ENCODE results near the gene DLEC1.

DLEC1 gene

DNA sequence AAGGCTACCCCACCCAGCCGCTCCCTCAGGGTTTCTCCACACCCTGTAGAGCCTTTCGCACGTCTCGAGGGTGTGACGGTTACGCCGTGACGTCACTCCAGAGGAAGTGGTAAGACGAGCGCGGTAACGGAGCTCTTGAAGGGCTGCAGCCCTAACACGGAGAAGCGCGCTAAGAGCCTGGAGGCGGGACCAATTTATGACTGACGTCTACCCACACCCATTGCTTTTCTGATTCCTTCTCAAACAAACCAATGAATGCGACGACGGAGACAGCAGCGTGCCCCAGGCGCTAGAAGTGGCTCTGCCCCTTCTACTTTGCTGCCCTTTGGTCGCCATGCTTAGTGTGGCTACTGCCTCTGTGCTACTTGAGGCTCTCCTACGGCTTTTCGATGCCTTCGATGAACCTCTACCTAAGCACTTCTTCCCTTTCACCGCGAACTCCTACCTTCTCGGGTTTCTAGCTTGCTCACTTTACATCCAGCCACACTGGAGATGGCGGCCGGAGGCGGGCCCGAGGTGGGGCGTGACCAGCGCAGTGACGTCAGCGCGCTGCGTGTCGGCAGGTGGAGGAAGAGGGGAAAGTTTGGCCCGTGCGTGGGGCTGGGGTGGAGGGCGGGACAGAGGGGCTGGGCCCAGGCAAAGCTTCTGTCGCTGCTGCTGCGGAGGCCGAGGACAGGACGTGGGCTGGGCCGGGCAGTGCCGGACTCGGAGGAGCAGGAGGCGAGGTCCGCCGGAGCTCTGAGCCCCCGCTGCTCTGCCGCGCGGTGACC lies 126.1 kb downstream of the DLEC1 start, which contains the start of gene OXSR1:
TSS of gene OXSR1 (plus strand) at position 586 of the 770 bp plus-strand sequence. CDS start 340 bp downstream, outside the sequence.
- no peaks in the 10 kb centered on the region for H3K27me3 ChIP-seq (ENCODE audit: control insufficient read depth in 3 of 3, insufficient read depth in 3 of 3, low read depth in 1 of 3, low read length in 3 of 3)
- no peak within 1 kb of the TSS for H2BK12ac ChIP-seq (ENCODE audit: low read length)
- WGBS, 2 donors (ENCODE audit: extremely low coverage in 2 of 2, insufficient read length in 2 of 2, insufficient replicate concordance in 1 of 2), result no CpG with 5 or more reads among the region's 57 CpGs
- peak within 1 kb of the TSS; percentile 98 for H2BK5ac ChIP-seq (ENCODE audit: low read length)
- H3K4me3 ChIP-seq (ENCODE audit: low read length in 2 of 2), result peak within 1 kb of the TSS; percentile 74 to 94
- peaks cover 0 to 3% of the 10 kb centered on the region in 2 donors for H3K36me3 ChIP-seq (replicated peaks in 1 of 2; ENCODE audit: control insufficient read depth in 2 of 2, insufficient read depth in 2 of 2, low read length in 2 of 2)
- H3K27ac ChIP-seq (replicated peaks; ENCODE audit: low read length), result peak within 1 kb of the TSS; percentile 98
- peak within 1 kb of the TSS; percentile 99 for H3K14ac ChIP-seq (ENCODE audit: low read length)
- H3K9ac ChIP-seq (ENCODE audit: low read depth, low read length, poor library complexity), result peak within 1 kb of the TSS; percentile 94
- peak within 1 kb of the TSS; percentile 91 for H3K23ac ChIP-seq (ENCODE audit: low read depth, low read length, poor library complexity)
- peak within 1 kb of the TSS; percentile 54 for H2BK120ac ChIP-seq (ENCODE audit: low read depth, low read length)
- peaks cover 8% of the 10 kb centered on the region for H3K79me1 ChIP-seq (ENCODE audit: low read depth, low read length)
- H3K18ac ChIP-seq (ENCODE audit: low read length), result peak within 1 kb of the TSS; percentile 99
- no peaks in the 10 kb centered on the region for H3K9me3 ChIP-seq (replicated peaks in 1 of 2; ENCODE audit: control insufficient read depth in 2 of 2, insufficient read depth in 1 of 2, low read depth in 1 of 2, low read length in 2 of 2)
- H3K4me2 ChIP-seq (ENCODE audit: insufficient read depth, low read length, poor library complexity, severe bottlenecking), result peak within 1 kb of the TSS; percentile 88
- peak within 1 kb of the TSS; percentile 98 for H2BK15ac ChIP-seq (ENCODE audit: low read length)
- DNase-seq (ENCODE audit: low spot score), result peak; percentile 93
- H2AK5ac ChIP-seq (ENCODE audit: low read depth, low read length), result peak within 1 kb of the TSS; percentile 89
- no peak within 1 kb of the TSS for H3K4ac ChIP-seq (ENCODE audit: low read length)
- peak within 1 kb of the TSS; percentile 95 for H2AFZ ChIP-seq (ENCODE audit: low read length)
- H4K91ac ChIP-seq (ENCODE audit: low read depth, low read length, poor library complexity), result no peak within 1 kb of the TSS
- H4K8ac ChIP-seq (ENCODE audit: low read depth, low read length), result peak within 1 kb of the TSS; percentile 86
- peaks cover 2 to 4% of the 10 kb centered on the region in 2 donors for H3K4me1 ChIP-seq (ENCODE audit: control insufficient read depth in 2 of 2, insufficient read depth in 1 of 2, low read depth in 1 of 2, low read length in 2 of 2)

DNA sequence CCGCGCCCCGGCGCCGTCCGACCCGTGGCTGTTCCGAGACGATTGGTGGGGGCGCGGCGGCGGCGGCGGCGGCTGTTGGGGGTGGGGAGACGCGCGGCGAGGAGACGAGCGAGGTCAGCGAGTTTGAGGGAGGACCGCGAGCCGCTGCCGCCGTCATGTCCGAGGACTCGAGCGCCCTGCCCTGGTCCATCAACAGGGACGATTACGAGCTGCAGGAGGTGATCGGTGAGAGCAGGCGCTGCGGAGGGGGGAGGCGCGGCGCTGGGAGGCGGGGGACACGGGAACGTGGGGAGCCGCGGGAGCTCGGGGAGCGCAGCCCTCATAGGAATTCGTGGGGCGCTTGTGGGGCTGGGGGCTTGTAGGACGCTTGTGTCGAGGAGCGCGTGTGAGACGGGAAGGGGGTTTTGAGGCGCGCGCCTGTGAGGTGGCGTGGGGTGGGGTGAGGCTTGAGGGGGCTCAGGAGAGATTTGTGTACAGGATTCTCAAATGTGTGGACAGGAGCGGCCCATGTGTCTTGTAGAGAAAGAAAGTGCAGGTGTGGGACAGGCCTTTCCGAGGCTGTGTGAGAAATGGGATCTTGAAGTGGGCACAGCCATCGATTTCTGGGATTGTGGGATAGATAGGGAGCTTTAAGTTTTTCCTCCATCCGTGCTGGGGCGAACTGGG lies 126.8 kb downstream of the DLEC1 start:
- Histone ChIP-seq H3K4me3 (ENCODE audit: low read length in 2 of 2) (peak overlapping the region; percentile 74 to 94), H3K27ac (replicated peaks; ENCODE audit: low read length) (peak overlapping the region; percentile 98), H3K36me3 (replicated peaks in 1 of 2; ENCODE audit: control insufficient read depth in 2 of 2, insufficient read depth in 2 of 2, low read length in 2 of 2) (peaks cover 0 to 3% of the 10 kb centered on the region in 2 donors), H4K91ac (ENCODE audit: low read depth, low read length, poor library complexity) (no peak overlapping the region), H2BK5ac (ENCODE audit: low read length) (peak overlapping the region; percentile 98), H3K23ac (ENCODE audit: low read depth, low read length, poor library complexity) (peak overlapping the region; percentile 91), H3K18ac (ENCODE audit: low read length) (peak overlapping the region; percentile 99), H2AFZ (ENCODE audit: low read length) (peak overlapping the region; percentile 95), H3K9me3 (replicated peaks in 1 of 2; ENCODE audit: control insufficient read depth in 2 of 2, insufficient read depth in 1 of 2, low read depth in 1 of 2, low read length in 2 of 2) (no peaks in the 10 kb centered on the region), H4K8ac (ENCODE audit: low read depth, low read length) (peak overlapping the region; percentile 43), H2BK12ac (ENCODE audit: low read length) (no peak overlapping the region), H3K79me1 (ENCODE audit: low read depth, low read length) (peaks cover 8% of the 10 kb centered on the region), H3K14ac (ENCODE audit: low read length) (peak overlapping the region; percentile 99), H2AK5ac (ENCODE audit: low read depth, low read length) (peak overlapping the region; percentile 89), H3K4ac (ENCODE audit: low read length) (no peak overlapping the region), H3K4me2 (ENCODE audit: insufficient read depth, low read length, poor library complexity, severe bottlenecking) (peak overlapping the region; percentile 69), H3K9ac (ENCODE audit: low read depth, low read length, poor library complexity) (peak overlapping the region; percentile 94), H3K27me3 (ENCODE audit: control insufficient read depth in 3 of 3, insufficient read depth in 3 of 3, low read depth in 1 of 3, low read length in 3 of 3) (no peaks in the 10 kb centered on the region), H2BK120ac (ENCODE audit: low read depth, low read length) (peak overlapping the region; percentile 54), H3K4me1 (ENCODE audit: control insufficient read depth in 2 of 2, insufficient read depth in 1 of 2, low read depth in 1 of 2, low read length in 2 of 2) (peaks cover 2 to 4% of the 10 kb centered on the region in 2 donors), H2BK15ac (ENCODE audit: low read length) (peak overlapping the region; percentile 98)
- no CpG with 5 or more reads among the region's 62 CpGs for WGBS, 2 donors (ENCODE audit: extremely low coverage in 2 of 2, insufficient read length in 2 of 2, insufficient replicate concordance in 1 of 2)
- DNase-seq (ENCODE audit: low spot score), result no peak

DNA sequence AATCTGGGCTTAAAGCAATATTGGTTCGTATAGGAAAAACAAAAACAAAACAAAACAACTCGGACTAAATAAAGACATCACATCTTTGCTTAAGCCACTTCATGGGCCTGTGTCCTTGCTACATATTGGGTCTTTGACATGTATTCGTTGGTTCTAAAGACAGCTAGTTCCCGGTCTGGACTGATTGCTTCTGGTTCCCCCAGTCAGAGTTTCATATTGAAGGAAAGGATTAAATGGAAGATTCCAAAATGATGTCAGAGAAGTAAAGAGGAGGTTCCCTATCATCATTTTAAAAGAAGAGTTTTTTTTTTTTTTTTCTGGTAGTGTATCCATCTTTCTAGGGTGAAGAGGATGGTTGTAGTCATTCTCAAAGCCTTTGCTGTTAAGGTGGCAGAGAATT lies 128.6 kb downstream of the DLEC1 start:
- H3K4ac ChIP-seq (ENCODE audit: low read length), result no peak overlapping the region
- no peak overlapping the region for H4K8ac ChIP-seq (ENCODE audit: low read depth, low read length)
- H4K91ac ChIP-seq (ENCODE audit: low read depth, low read length, poor library complexity), result no peak overlapping the region
- no peak overlapping the region for H3K9ac ChIP-seq (ENCODE audit: low read depth, low read length, poor library complexity)
- H3K18ac ChIP-seq (ENCODE audit: low read length), result no peak overlapping the region
- no peak overlapping the region for H2AK5ac ChIP-seq (ENCODE audit: low read depth, low read length)
- H2BK15ac ChIP-seq (ENCODE audit: low read length), result no peak overlapping the region
- no peaks in the 10 kb centered on the region for H3K27me3 ChIP-seq (ENCODE audit: control insufficient read depth in 3 of 3, insufficient read depth in 3 of 3, low read depth in 1 of 3, low read length in 3 of 3)
- H2BK120ac ChIP-seq (ENCODE audit: low read depth, low read length), result no peak overlapping the region
- no peak overlapping the region for H3K4me3 ChIP-seq (ENCODE audit: low read length in 2 of 2)
- H3K27ac ChIP-seq (replicated peaks; ENCODE audit: low read length), result no peak overlapping the region
- no CpG with 5 or more reads among the region's 4 CpGs for WGBS, 2 donors (ENCODE audit: extremely low coverage in 2 of 2, insufficient read length in 2 of 2, insufficient replicate concordance in 1 of 2)
- no peak overlapping the region for H2BK12ac ChIP-seq (ENCODE audit: low read length)
- H3K14ac ChIP-seq (ENCODE audit: low read length), result no peak overlapping the region
- no peak overlapping the region for H3K4me2 ChIP-seq (ENCODE audit: insufficient read depth, low read length, poor library complexity, severe bottlenecking)
- no peaks in the 10 kb centered on the region for H3K9me3 ChIP-seq (replicated peaks in 1 of 2; ENCODE audit: control insufficient read depth in 2 of 2, insufficient read depth in 1 of 2, low read depth in 1 of 2, low read length in 2 of 2)
- H3K23ac ChIP-seq (ENCODE audit: low read depth, low read length, poor library complexity), result no peak overlapping the region
- peaks cover 2 to 4% of the 10 kb centered on the region in 2 donors for H3K4me1 ChIP-seq (ENCODE audit: control insufficient read depth in 2 of 2, insufficient read depth in 1 of 2, low read depth in 1 of 2, low read length in 2 of 2)
- H3K79me1 ChIP-seq (ENCODE audit: low read depth, low read length), result peaks cover 8% of the 10 kb centered on the region
- H2BK5ac ChIP-seq (ENCODE audit: low read length), result no peak overlapping the region
- no peak overlapping the region for H2AFZ ChIP-seq (ENCODE audit: low read length)
- no peak for DNase-seq (ENCODE audit: low spot score)
- H3K36me3 ChIP-seq (replicated peaks in 1 of 2; ENCODE audit: control insufficient read depth in 2 of 2, insufficient read depth in 2 of 2, low read length in 2 of 2), result peaks cover 0 to 3% of the 10 kb centered on the region in 2 donors

Measured in neuronal stem cell (in vitro differentiated cells).